ENCODE results near the gene STK26. TPM values are rescaled to one million over a fixed set of nuclear protein-coding genes. Genes with fewer than 3 reads are reported as not detected.

The STK26 gene
- total and polyA plus RNA-seq, 2 of the 4 experiments (the other 2 are of a cell fraction), result 0.17 to 0.18 TPM

DNA sequence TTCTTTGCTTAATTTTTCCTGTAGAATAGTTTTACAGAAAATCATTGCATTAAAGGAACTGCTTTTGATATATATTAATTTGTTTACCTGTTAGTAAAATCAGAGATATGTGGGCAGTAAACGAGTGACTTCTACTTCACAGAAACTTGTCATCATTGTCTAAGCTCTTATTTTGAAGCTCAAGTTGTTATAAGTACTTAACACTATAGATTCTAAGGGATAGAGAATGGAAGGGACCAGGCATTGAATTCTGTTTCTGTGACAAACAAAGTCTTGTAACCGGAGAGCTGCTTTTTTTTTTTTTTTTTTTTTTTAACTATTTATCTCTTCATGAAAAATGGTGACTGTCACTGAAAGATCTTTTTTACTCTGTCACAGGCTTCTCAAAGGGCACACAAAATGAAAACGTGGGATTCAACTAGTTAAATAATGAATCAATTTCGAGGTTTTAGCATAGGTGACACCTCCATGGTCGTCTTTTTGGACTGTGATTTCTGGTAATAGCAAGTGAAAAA, 14.4 kb downstream of the STK26 start:
- DNase-seq (no peak), ATAC-seq (ENCODE audit: low read depth) (no peak)
- no peaks in the 10 kb centered on the region for H3K4me1 ChIP-seq (ENCODE audit: control insufficient read depth, insufficient read depth, low read length)
- no peak overlapping the region for H3K4ac ChIP-seq (ENCODE audit: low read depth, low read length)
- H4K20me1 ChIP-seq (ENCODE audit: insufficient read depth, low read length), result no peaks in the 10 kb centered on the region
- H2BK20ac ChIP-seq (ENCODE audit: low read depth, low read length), result no peak overlapping the region
- H3K79me1 ChIP-seq (ENCODE audit: low read depth in 1 of 2, low read length in 2 of 2), result no peaks in the 10 kb centered on the region
- H3K27ac ChIP-seq (ENCODE audit: insufficient read depth, low read length), result no peak overlapping the region
- H3K27me3 ChIP-seq (ENCODE audit: control insufficient read depth, insufficient read depth, low read length), result peaks cover 1% of the 10 kb centered on the region; the same call in 1 of the 2 replicates
- H3K9me3 ChIP-seq (ENCODE audit: control insufficient read depth, insufficient read depth, low read length), result no peaks in the 10 kb centered on the region
- no peak for TF ChIP-seq RFX5 (IDR thresholded peaks at IDR 0.05; ENCODE audit: low read depth, low read length)
- TF ChIP-seq ELK1 (IDR thresholded peaks at IDR 0.05; ENCODE audit: borderline replicate concordance, low read depth, low read length), result no peak
- TF ChIP-seq SMC3 (IDR thresholded peaks at IDR 0.05; ENCODE audit: low read depth, low read length), result no peak
- no peak for TF ChIP-seq FOS (IDR thresholded peaks at IDR 0.05; ENCODE audit: low read depth, low read length)
- TF ChIP-seq NFE2L2 (IDR thresholded peaks at IDR 0.05; ENCODE audit: low read depth, low read length), result no peak
- no peak for TF ChIP-seq MAFK (IDR thresholded peaks at IDR 0.05; ENCODE audit: low read depth, low read length)
- TF ChIP-seq BHLHE40 (IDR thresholded peaks at IDR 0.05; ENCODE audit: low read depth, low read length), result no peak
- no peak for TF ChIP-seq CEBPB (IDR thresholded peaks at IDR 0.05; ENCODE audit: low read depth, low read length)
- no peak for TF ChIP-seq USF2 (IDR thresholded peaks at IDR 0.05; ENCODE audit: low read depth, low read length)
- TF ChIP-seq RAD21 (IDR thresholded peaks at IDR 0.05; ENCODE audit: low read length), result no peak
- TF ChIP-seq RCOR1 (IDR thresholded peaks at IDR 0.05; ENCODE audit: insufficient replicate concordance, low read length), result no peak
- no peak for TF ChIP-seq MAZ (IDR thresholded peaks at IDR 0.05; ENCODE audit: borderline replicate concordance, low read depth, low read length)
- no peak for TF ChIP-seq MXI1 (IDR thresholded peaks at IDR 0.05; ENCODE audit: borderline replicate concordance, low read depth, low read length)
- TF ChIP-seq, protein P1, sequence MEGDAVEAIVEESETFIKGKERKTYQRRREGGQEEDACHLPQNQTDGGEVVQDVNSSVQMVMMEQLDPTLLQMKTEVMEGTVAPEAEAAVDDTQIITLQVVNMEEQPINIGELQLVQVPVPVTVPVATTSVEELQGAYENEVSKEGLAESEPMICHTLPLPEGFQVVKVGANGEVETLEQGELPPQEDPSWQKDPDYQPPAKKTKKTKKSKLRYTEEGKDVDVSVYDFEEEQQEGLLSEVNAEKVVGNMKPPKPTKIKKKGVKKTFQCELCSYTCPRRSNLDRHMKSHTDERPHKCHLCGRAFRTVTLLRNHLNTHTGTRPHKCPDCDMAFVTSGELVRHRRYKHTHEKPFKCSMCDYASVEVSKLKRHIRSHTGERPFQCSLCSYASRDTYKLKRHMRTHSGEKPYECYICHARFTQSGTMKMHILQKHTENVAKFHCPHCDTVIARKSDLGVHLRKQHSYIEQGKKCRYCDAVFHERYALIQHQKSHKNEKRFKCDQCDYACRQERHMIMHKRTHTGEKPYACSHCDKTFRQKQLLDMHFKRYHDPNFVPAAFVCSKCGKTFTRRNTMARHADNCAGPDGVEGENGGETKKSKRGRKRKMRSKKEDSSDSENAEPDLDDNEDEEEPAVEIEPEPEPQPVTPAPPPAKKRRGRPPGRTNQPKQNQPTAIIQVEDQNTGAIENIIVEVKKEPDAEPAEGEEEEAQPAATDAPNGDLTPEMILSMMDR (conservative IDR thresholded peaks at IDR 0.05; ENCODE audit: low read depth, low read length), result no peak
- H3K14ac ChIP-seq (replicated peaks; ENCODE audit: low read depth, low read length), result no peak overlapping the region
- H2AK9ac ChIP-seq (replicated peaks; ENCODE audit: low read depth, low read length, poor library complexity), result no peak overlapping the region
- dilution Hi-C loops (cut with HindIII; ENCODE audit: low sequenced_read_pairs, unreplicated experiment), result no loop called here
- no peaks in the 10 kb centered on the region for H3K36me3 ChIP-seq (ENCODE audit: control insufficient read depth, insufficient read depth, low read length)
- H2BK120ac ChIP-seq (ENCODE audit: low read depth, low read length), result no peak overlapping the region
- POLR2A ChIA-PET (ENCODE audit: unreplicated experiment), result no interaction called here
- intact Hi-C loops (cut with micrococcal nuclease), result no loop called here
- WGBS, 2 experiments (ENCODE audit: extremely low coverage in 2 of 2, insufficient read length in 1 of 2), result no CpG with 5 or more reads among the region's 5 CpGs
- CTCF ChIA-PET, result no interaction called here
- no peak overlapping the region for H2AK5ac ChIP-seq (ENCODE audit: low read depth, low read length)
- no peak overlapping the region for H2AFZ ChIP-seq (replicated peaks; ENCODE audit: low read length, poor library complexity)
- no peaks in the 10 kb centered on the region for H3K9me1 ChIP-seq (ENCODE audit: insufficient read depth, low read length)
- no peak overlapping the region for H2BK5ac ChIP-seq (ENCODE audit: low read depth, low read length, poor library complexity, severe bottlenecking)
- H3K23ac ChIP-seq (ENCODE audit: low read depth, low read length), result no peak overlapping the region
- no peak overlapping the region for H3K56ac ChIP-seq (ENCODE audit: extremely low read depth, insufficient read depth, low read length)
- H2BK15ac ChIP-seq (ENCODE audit: low read depth, low read length), result no peak overlapping the region
- H3K9ac ChIP-seq (ENCODE audit: low read depth, low read length), result no peak overlapping the region
- no peak overlapping the region for H3K4me2 ChIP-seq (ENCODE audit: low read depth, low read length)
- in situ Hi-C loops (cut with MboI; ENCODE audit: low sequenced_read_pairs), result no loop called here
- no peak overlapping the region for H3K18ac ChIP-seq (ENCODE audit: low read depth, low read length)
- H4K5ac ChIP-seq (ENCODE audit: low read depth, low read length), result no peak overlapping the region
- no peak overlapping the region for H4K91ac ChIP-seq (ENCODE audit: insufficient read depth, low read depth, low read length)
- no TSS peak for BruUV-seq (replicated peaks)
- H4K8ac ChIP-seq (ENCODE audit: low read depth in 2 of 2, low read length in 2 of 2), result no peak overlapping the region
- no peak overlapping the region for H3K4me3 ChIP-seq (ENCODE audit: insufficient read depth, low read depth, low read length)
